ENCODE results near the gene CLDN15.
"Not testable (repeated sequence)": the region's sequence is repeated elsewhere in the genome, so short reads cannot be mapped to it uniquely, and the experiment has no call there.

Gene CLDN15

DNA sequence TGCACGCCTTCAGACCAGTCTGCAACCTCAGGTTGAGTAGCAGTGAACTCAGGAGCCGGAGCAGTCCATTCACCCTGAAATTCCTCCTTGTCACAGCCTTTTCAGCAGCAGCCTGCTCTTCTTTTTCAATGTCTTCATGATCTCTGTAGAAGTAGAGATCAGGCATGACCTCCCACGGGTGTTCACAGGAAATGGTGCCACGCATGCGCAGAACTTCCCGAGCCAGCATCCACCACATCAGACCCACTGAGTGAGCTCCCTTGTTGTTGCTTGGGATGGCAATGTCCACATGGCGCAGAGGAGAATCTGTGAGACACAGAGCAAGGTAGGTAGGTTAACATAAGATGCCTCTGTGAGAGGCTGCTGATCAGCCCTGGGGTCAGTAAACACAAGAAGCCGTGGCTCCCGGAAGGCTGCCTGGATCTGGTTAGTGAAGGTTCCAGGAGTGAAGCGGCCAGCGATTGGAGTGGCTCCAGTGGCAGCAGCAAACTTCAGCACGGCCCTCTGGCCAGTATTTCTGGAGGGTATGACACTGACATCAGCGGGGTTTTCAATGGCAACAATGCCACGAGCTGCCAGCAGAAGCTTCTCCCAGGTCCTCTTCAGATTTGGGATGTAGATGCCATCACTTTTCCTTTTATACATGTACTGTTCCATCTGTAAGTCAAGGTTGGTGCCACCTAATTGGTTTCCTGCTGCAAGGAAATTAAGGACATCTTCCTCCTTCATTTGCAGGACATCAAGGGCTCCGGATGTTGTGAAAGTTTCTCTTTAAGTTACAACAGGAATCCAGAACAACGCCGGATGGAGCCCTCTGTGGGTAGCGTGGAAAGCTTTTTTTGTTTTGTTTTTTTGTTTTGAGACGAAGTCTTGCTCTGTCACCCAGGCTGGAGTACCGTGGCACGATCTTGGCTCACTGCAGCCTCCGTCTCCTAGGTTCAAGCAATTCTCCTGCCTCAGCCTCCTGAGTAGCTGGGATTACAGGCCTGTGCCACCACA lies 33.6 kb downstream of the CLDN15 start:
- H3K27ac ChIP-seq (ENCODE audit: low read depth, low read length); H3K36me3 ChIP-seq (ENCODE audit: insufficient read depth, low read length); H3K4me1 ChIP-seq (ENCODE audit: insufficient read depth, low read length); H3K4me3 ChIP-seq (ENCODE audit: low read depth in 1 of 2, low read length in 2 of 2); H3K9ac ChIP-seq (ENCODE audit: low read length); H3K9me3 ChIP-seq (ENCODE audit: low read length): not testable (repeated sequence)
- H3K27me3 ChIP-seq (ENCODE audit: control insufficient read depth in 1 of 2, insufficient read depth in 2 of 2, low read length in 2 of 2), result peaks cover 10 to 37% of the 10 kb centered on the region in 2 donors

DNA sequence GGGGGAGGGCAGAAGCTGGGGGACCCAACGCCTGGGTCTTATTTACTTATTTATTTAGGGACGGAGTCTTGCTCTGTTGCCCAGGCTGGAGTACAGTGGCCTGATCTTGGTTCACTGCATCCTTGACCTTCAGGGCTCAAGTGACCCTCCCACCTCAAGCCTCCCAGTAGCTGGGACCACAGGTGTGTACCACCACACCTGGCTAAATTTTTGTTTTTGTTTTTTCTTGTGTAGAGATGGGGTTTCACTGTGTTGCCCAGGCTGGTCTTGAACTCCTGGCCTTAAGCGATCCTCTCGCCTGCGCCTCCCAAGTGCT lies 35.0 kb downstream of the CLDN15 start:
- Histone ChIP-seq H3K9me3 (ENCODE audit: low read length) (no peaks in the 10 kb centered on the region), H3K27me3 (ENCODE audit: control insufficient read depth in 1 of 2, insufficient read depth in 2 of 2, low read length in 2 of 2) (peaks cover 10 to 37% of the 10 kb centered on the region in 2 donors), H3K9ac (ENCODE audit: low read length) (no peak overlapping the region)

DNA sequence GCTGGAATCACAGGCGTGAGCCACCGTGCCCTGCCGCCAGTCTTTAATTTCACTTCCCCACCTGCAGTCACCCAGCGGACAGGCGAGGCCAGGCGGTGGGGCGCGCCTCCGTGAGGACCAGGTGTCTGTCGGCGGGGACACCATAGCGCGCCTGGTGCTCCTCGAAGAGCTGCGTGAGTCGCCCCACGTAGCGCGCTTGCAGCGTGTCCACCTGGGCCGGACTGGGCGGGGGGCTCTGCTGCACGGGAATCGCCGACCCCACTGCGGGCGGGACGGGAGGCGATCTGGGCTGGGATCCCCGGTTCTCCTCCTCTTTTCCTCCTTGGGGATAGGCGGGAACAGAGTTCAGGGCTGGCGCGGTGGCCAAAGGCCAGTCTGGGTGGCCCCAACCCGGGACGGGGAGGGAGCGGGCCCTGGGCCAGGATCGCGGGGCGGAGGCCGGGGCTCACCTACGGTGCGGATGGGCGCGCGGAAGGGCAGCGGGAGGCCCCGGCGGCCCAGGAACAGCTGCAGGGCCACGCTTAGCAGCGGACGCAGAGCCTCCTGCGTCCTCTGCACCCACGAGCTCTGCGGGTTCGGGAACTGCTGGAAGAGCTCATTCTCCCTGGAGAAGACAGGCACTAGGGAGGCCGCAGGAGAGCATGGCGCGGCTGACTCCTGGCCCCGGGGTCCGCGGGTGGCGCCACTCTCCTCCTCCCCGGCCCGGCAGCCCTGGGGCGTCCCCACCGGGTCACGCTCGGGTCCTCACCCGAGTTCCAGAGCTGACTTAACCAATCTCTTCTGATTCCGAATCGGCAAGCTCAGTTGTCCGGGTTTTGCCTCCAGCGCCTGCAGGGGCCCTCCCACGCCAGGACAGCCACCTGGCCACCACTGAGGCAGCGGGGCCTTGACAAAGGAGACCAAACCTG lies 35.7 kb downstream of the CLDN15 start:
- H3K36me3 ChIP-seq (ENCODE audit: insufficient read depth, low read length), result no peaks in the 10 kb centered on the region
- H3K4me1 ChIP-seq (ENCODE audit: insufficient read depth, low read length), result no peaks in the 10 kb centered on the region
- no peak overlapping the region for H3K9ac ChIP-seq (ENCODE audit: low read length)
- no peak overlapping the region for H3K4me3 ChIP-seq (ENCODE audit: low read depth in 1 of 2, low read length in 2 of 2)
- H3K9me3 ChIP-seq (ENCODE audit: low read length), result no peaks in the 10 kb centered on the region
- no peak overlapping the region for H3K27ac ChIP-seq (ENCODE audit: low read depth, low read length)
- H3K27me3 ChIP-seq (ENCODE audit: control insufficient read depth in 1 of 2, insufficient read depth in 2 of 2, low read length in 2 of 2), result peaks cover 10 to 37% of the 10 kb centered on the region in 2 donors

More for the DNA sequence above, 35.0 kb downstream of the CLDN15 start:
- H3K4me3 ChIP-seq (ENCODE audit: low read depth in 1 of 2, low read length in 2 of 2), result no peak overlapping the region
- H3K4me1 ChIP-seq (ENCODE audit: insufficient read depth, low read length), result no peaks in the 10 kb centered on the region
- no peaks in the 10 kb centered on the region for H3K36me3 ChIP-seq (ENCODE audit: insufficient read depth, low read length)
- H3K27ac ChIP-seq (ENCODE audit: low read depth, low read length), result no peak overlapping the region

GRCh38 chr7:101200862-101201599 lies 36.6 kb downstream of the CLDN15 start, which contains the start of gene MOGAT3:
Gene MOGAT3, minus strand, starts transcription at chr7:101201036. Its CDS starts 182 bp downstream, at chr7:101200854.
- Histone ChIP-seq H3K9ac (ENCODE audit: low read length) (no peak within 1 kb of the TSS), H3K27ac (ENCODE audit: low read depth, low read length) (no peak within 1 kb of the TSS), H3K36me3 (ENCODE audit: insufficient read depth, low read length) (no peaks in the 10 kb centered on the region), H3K4me1 (ENCODE audit: insufficient read depth, low read length) (no peaks in the 10 kb centered on the region), H3K27me3 (ENCODE audit: control insufficient read depth in 1 of 2, insufficient read depth in 2 of 2, low read length in 2 of 2) (peaks cover 10 to 41% of the 10 kb centered on the region in 2 donors), H3K4me3 (ENCODE audit: low read depth in 1 of 2, low read length in 2 of 2) (no peak within 1 kb of the TSS), H3K9me3 (ENCODE audit: low read length) (no peaks in the 10 kb centered on the region)

DNA sequence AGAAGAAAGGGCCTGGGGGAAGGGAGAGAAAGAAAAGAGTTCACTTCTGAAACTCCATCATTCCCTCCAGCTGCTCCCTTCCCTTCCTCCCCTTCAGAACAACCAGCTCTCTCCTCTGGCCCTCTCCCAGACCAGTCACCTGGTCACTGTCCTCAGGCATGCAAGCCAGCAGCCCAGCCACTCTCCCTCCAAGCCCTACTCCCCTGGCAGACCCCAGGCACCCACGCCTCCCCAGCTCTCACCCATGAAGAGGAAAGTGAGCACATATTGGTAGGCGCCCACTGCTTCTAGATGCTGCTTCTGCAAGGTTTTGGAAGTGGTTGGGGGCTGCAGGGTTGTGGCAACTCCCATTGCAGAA lies 37.1 kb downstream of the CLDN15 start:
- H3K27me3 ChIP-seq (ENCODE audit: control insufficient read depth in 1 of 2, insufficient read depth in 2 of 2, low read length in 2 of 2), result peaks cover 10 to 43% of the 10 kb centered on the region in 2 donors
- no peaks in the 10 kb centered on the region for H3K9me3 ChIP-seq (ENCODE audit: low read length)
- H3K4me1 ChIP-seq (ENCODE audit: insufficient read depth, low read length), result no peaks in the 10 kb centered on the region
- no peaks in the 10 kb centered on the region for H3K36me3 ChIP-seq (ENCODE audit: insufficient read depth, low read length)
- no peak overlapping the region for H3K9ac ChIP-seq (ENCODE audit: low read length)
- H3K27ac ChIP-seq (ENCODE audit: low read depth, low read length), result no peak overlapping the region
- no peak overlapping the region for H3K4me3 ChIP-seq (ENCODE audit: low read depth in 1 of 2, low read length in 2 of 2)

DNA sequence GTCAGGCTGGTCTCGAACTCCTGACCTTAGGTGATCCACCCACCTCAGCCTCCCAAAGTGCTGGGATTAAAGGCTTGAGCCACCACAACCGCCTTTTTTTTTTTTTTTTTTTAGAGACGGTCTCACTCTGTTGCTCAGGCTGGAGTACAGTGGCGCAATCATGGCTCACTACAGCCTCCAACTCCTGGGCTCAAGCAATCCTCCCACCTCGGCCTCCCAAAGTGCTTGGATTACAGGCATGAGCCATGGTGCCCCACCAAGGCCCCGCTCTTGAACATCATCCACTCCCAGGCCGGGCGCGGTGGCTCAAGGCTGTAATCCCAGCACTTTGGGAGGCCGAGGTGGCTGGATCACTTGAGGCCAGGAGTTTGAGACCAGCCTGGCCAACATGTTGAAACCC lies 38.1 kb downstream of the CLDN15 start:
- not testable (repeated sequence) for H3K9ac ChIP-seq (ENCODE audit: low read length); H3K4me3 ChIP-seq (ENCODE audit: low read depth in 1 of 2, low read length in 2 of 2); H3K36me3 ChIP-seq (ENCODE audit: insufficient read depth, low read length); H3K4me1 ChIP-seq (ENCODE audit: insufficient read depth, low read length); H3K27ac ChIP-seq (ENCODE audit: low read depth, low read length); H3K9me3 ChIP-seq (ENCODE audit: low read length)
- H3K27me3 ChIP-seq (ENCODE audit: control insufficient read depth in 1 of 2, insufficient read depth in 2 of 2, low read length in 2 of 2), result peaks cover 10 to 43% of the 10 kb centered on the region in 2 donors

- Histone ChIP-seq H3K4me3 (ENCODE audit: low read depth in 1 of 2, low read length in 2 of 2) (no peak overlapping the region), H3K27ac (ENCODE audit: low read depth, low read length) (no peak overlapping the region), H3K27me3 (ENCODE audit: control insufficient read depth in 1 of 2, insufficient read depth in 2 of 2, low read length in 2 of 2) (peaks cover 10 to 43% of the 10 kb centered on the region in 2 donors), H3K9ac (ENCODE audit: low read length) (no peak overlapping the region), H3K4me1 (ENCODE audit: insufficient read depth, low read length) (no peaks in the 10 kb centered on the region), H3K9me3 (ENCODE audit: low read length) (no peaks in the 10 kb centered on the region), H3K36me3 (ENCODE audit: insufficient read depth, low read length) (no peaks in the 10 kb centered on the region)
Observed at GRCh38 chr7:101198476-101198875, 39.1 kb downstream of the CLDN15 start.

- H3K4me3 ChIP-seq (ENCODE audit: low read depth in 1 of 2, low read length in 2 of 2), result no peak overlapping the region
- no peak overlapping the region for H3K27ac ChIP-seq (ENCODE audit: low read depth, low read length)
- H3K9me3 ChIP-seq (ENCODE audit: low read length), result no peaks in the 10 kb centered on the region
- no peak overlapping the region for H3K9ac ChIP-seq (ENCODE audit: low read length)
- no peaks in the 10 kb centered on the region for H3K36me3 ChIP-seq (ENCODE audit: insufficient read depth, low read length)
- no peaks in the 10 kb centered on the region for H3K4me1 ChIP-seq (ENCODE audit: insufficient read depth, low read length)
- H3K27me3 ChIP-seq (ENCODE audit: control insufficient read depth in 1 of 2, insufficient read depth in 2 of 2, low read length in 2 of 2), result peaks cover 10 to 39% of the 10 kb centered on the region in 2 donors
Observed at GRCh38 chr7:101197991-101198390, 39.6 kb downstream of the CLDN15 start.

DNA sequence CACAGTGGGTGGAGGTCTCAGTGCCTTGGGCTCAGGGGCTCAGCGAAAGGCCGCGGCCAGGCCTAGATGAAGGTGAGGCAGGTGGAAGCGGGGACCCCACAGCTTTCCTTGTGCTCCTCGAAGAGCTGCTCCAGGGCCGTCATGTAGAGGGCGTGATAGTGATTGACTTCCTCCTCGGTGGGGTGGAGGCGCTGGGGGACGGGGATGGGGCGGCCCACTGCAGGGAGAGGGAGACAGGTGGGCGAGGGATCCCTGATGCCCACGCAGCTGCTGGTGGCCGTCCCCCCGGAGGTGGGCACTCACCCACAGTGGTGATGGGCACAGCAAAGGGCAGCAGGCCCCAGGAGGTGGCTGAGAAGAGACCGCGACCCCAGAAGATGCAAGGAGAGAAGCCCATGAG lies 41.7 kb downstream of the CLDN15 start:
- H3K27me3 ChIP-seq (ENCODE audit: control insufficient read depth in 1 of 2, insufficient read depth in 2 of 2, low read length in 2 of 2), result peaks cover 9 to 18% of the 10 kb centered on the region in 2 donors

GRCh38 chr7:101189109-101189508 lies 48.5 kb downstream of the CLDN15 start:
- no peaks in the 10 kb centered on the region for H3K36me3 ChIP-seq (ENCODE audit: insufficient read depth, low read length)
- H3K9me3 ChIP-seq (ENCODE audit: low read length), result no peaks in the 10 kb centered on the region
- no peaks in the 10 kb centered on the region for H3K4me1 ChIP-seq (ENCODE audit: insufficient read depth, low read length)
- no peak overlapping the region for H3K4me3 ChIP-seq (ENCODE audit: low read depth in 1 of 2, low read length in 2 of 2)
- no peaks in the 10 kb centered on the region for H3K27me3 ChIP-seq (ENCODE audit: control insufficient read depth in 1 of 2, insufficient read depth in 2 of 2, low read length in 2 of 2)
- no peak overlapping the region for H3K27ac ChIP-seq (ENCODE audit: low read depth, low read length)
- H3K9ac ChIP-seq (ENCODE audit: low read length), result no peak overlapping the region

More for the DNA sequence above, 41.7 kb downstream of the CLDN15 start:
- H3K4me3 ChIP-seq (ENCODE audit: low read depth in 1 of 2, low read length in 2 of 2), result no peak overlapping the region
- no peak overlapping the region for H3K9ac ChIP-seq (ENCODE audit: low read length)
- H3K27ac ChIP-seq (ENCODE audit: low read depth, low read length), result no peak overlapping the region
- H3K9me3 ChIP-seq (ENCODE audit: low read length), result no peaks in the 10 kb centered on the region
- no peaks in the 10 kb centered on the region for H3K36me3 ChIP-seq (ENCODE audit: insufficient read depth, low read length)
- H3K4me1 ChIP-seq (ENCODE audit: insufficient read depth, low read length), result no peaks in the 10 kb centered on the region
